GM18511 (cell line): ENCODE results near the gene ATG14.
A peak's percentile ranks its signal among the peaks of the same experiment; 100 is the strongest.
"Not testable (repeated sequence)": the region's sequence is repeated elsewhere in the genome, so short reads cannot be mapped to it uniquely, and the experiment has no call there.

Experiments
- ATAC-seq: cut with Tn5 transposase; IDR thresholded peaks from one replicate; pipeline ENCODE4 v1.9.1; 2021; ENCODE audit warnings: mild to moderate bottlenecking, moderate library complexity; ENCODE audit not compliant: unreplicated experiment

The ATG14 gene

GRCh38 chr14:55411426-55412389, at the start of gene ATG14:
TSS of gene ATG14 (minus strand) at chr14:55411830. CDS start at chr14:55411822, 8 bp downstream.
- ATAC-seq: peak; percentile 98

DNA sequence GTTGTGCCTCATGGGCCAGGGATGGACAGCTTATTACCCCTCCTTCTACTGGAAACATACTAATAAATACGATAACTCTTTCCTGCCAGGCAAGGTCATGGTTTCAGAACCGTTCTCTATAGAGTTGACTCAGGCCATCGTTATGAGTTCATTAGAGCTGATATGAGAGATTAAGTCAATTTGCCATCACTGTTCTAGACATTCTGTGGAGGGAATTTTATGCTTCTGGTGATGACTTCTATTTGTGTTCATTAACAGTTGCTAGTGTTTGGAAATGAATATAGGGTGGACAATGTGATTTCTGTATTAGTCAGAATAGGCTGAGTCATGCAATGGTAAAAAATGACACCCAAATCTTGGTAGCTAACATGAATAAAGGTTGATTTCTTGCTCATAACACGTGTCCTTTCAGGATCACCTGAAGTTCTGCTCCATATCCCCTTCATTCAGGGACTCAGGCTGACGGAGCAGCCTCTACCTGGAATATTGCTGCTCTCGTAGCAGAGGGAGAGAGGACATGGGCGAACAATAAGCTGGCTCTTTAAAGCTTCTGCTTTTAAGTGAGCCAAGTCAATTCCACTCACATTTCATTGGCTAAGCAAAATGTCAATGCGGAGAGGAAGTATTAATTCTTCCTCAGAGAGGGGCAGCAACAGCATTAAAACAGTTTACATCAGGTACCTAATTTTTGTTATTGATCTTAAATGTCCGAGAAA, 47.3 kb upstream of the ATG14 start:
- peak; percentile 90 for ATAC-seq

- ATAC-seq: no peak
These were observed 45.9 kb upstream of the ATG14 start for GRCh38 chr14:55457496-55457895.

- ATAC-seq: not testable (repeated sequence)
These were observed 44.8 kb upstream of the ATG14 start for GRCh38 chr14:55456411-55456810.

DNA sequence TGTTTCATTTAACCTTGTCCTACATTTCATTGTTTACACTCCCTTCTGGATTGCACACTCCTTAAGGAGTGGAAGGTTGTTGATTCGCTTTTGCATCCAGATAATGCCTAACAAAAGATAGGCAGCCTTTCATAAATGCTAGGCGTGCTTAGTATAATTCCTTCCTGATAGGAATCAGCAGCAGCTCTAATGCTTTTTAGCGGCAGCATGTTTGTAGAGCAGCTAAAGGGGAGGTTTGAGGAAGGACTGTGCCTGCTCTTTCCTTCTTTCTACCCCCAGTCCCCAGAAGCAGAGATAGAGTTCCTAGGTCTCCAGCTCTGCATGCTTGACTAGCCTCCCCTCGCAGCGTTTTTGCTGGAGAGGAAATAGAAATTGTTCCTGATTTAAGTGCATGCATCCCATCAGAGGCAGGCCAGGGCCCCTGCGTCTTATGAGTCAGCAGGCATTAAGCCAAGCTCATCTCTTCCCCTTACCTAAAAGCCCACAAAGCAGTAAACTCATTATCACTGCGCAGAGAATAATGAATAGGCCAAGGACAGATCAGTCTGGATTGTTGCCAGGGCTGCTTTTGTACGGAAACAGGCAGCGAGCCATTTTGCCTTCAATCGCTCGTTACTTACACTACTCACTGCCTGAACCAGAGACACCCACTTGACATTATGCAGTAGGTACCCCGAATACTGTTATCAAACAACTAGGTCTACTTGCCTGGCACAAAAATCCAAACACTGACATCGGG, 42.8 kb upstream of the ATG14 start:
- ATAC-seq: no peak

GRCh38 chr14:55451950-55452349, 40.3 kb upstream of the ATG14 start:
- no peak for ATAC-seq

DNA sequence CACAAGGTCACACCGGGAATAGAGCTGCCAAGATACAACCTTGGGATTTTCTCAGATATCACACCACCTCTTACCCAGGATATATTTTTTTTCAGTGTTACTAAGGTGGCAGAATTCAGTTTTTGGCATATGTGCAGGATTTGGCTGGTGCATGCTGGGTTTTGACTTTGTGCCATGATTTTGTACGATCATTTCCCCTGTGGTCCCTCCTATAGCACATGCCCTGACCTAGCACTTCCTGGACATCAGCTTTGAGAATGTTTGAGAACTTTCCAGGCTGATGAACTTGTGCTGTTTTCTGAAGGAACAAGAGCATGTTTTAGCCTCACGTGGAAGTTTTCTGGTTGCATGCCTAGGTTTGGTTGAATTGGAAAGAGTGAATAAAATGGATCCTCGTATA, 39.8 kb upstream of the ATG14 start:
- no peak for ATAC-seq

GRCh38 chr14:55450987-55451386, 39.4 kb upstream of the ATG14 start:
- ATAC-seq: peak; percentile 45

DNA sequence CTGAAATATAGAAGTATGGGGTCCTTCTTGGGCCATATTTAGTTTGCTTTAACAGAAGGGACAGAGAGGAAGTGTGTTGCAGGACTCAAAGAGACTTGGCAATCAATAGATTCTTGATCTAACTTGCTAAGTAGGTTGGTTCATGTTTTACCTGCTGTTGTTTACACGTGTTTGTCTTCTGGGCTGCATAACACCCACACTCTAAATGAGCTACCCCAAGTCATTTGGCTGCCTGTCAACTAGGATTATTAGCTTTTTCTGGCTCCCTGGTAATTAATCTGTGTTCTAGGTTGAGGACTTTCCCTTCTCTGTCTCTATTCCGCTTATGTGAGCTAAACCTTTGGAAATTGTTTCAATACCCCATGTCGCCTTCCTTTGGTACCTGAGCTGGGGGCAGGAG, 38.9 kb upstream of the ATG14 start:
- ATAC-seq: peak; percentile 8

DNA sequence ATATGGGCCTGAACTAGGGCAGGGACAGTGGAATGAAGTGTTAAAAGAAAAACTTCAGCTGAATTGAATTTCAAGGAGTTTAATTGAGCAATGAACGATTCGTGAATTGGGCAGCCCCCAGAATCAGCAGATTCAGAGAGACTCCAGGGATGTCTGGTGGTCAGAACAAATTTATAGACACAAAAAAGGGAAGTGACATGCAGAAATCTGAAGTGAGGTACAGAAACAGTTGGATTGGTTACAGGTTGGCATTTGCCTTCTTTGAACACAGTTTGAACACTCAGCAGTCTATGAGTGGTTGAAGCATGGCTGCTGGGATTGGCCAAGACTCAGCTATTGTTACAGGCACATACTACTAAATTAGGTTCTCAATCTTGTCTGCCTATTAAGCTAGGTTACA, 38.5 kb upstream of the ATG14 start:
- no peak for ATAC-seq

GRCh38 chr14:55449116-55449515, 37.5 kb upstream of the ATG14 start:
- ATAC-seq: no peak

GRCh38 chr14:55448141-55448614, 36.5 kb upstream of the ATG14 start:
- no peak for ATAC-seq

DNA sequence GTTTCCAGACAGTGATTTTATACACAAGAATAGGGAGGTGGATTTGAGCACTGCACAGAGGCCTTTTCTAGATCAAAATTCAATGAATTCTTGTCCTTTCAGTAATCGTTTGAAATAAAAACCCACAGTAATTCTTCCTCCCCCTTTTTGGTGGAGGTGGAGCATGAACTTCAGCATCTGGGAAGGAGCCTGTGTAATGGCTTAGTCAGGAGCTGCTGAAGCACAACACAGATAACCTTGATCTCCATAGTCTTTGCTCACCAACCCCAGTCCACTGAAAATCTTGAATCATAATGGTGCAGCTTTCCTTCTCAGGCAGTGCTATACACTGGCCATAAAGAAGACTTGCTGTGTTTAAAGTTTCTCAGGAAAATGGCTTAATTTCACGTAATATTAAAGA, 35.2 kb upstream of the ATG14 start:
- ATAC-seq: no peak

GRCh38 chr14:55446127-55446736, 34.6 kb upstream of the ATG14 start:
- peak; percentile 68 for ATAC-seq

- ATAC-seq: no peak
These were observed 29.7 kb upstream of the ATG14 start for GRCh38 chr14:55441286-55441685.

DNA sequence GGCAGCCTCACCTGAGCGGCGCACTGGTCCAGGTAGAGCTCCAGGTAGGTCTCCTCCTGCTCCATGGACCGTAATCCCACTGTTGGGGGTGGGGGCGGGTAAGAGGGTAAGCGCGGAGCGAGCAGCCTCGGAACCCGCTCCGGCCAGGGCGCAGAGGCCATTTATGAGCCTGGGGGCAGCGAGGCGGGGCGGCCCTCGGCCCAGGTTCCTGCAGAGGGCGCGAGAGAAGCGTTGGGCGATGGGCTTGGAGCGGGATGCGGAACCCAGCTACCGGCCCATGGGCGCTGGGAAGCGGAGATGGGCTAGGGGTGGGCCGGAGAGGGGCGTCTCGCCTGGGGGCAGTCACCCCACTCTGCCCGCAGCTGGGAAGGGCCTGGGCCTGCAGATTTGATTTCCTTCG, 28.8 kb upstream of the ATG14 start, which contains the start of gene TBPL2:
TSS of gene TBPL2 (minus strand) at position 232 of the 400 bp plus-strand sequence. CDS start at position 65, 167 bp downstream.
- no peak for ATAC-seq

DNA sequence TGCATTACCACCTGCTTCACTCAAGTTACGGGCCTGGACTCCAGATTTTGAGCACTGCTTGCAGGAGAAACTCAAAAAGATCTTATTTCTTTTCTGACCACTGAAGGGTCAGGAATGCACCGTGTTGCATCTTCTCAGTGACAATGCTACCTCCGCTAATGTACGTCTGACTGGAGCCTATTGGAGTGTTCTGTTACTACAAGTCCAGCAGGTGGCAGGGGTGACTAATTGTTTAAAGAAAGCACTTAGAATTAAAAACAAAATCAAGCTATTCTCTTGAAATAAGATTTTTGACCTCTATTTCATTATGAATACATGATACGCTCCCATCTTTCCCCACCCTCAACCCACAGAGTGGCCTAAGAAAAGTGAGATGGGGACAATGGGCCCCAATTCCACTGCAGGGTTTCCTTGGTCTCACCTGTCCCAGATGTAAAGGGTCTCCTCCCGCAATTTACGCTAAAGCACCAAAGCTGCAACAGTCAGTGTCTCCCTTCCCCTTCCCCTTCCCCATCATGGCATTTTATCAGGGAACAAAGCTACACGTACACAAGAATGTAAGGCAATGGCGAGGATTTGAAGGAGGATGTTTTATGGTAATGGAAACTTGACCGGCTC, 26.5 kb upstream of the ATG14 start:
- ATAC-seq: no peak

DNA sequence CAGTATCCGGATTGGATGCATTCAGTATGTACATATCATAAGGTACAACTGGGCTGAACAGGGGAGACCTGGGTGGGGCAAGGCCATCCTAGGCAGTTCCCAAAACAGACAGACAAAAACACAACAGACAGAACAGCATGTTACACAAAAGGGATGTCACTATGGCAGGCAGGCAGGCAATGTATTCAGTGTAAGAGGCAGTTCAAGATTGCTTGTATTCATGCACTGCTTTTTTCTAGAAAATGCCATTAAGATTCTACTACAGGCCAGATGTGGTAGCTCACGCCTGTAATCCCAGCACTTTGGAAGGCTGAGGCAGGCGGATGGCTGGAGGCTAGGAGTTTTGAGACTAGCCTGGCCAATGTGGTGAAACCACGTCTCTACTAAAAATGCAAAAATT, 25.3 kb upstream of the ATG14 start:
- no peak for ATAC-seq

- no peak for ATAC-seq
These were observed 24.9 kb upstream of the ATG14 start for GRCh38 chr14:55436519-55436918.

- ATAC-seq: no peak
These were observed 23.2 kb upstream of the ATG14 start for GRCh38 chr14:55434805-55435174.
